T47D (cell line): Measurements from ENCODE around the gene OVOL2.

Experiments
- DNase-seq, 2 experiments: peaks; one replicate each; pipeline versions ENCODE4 v3.0.0 to v3.0.0-alpha.2; 2011 to 2012; ENCODE audit warnings: low read depth in 1 of 2, low spot score in 1 of 2
- JUND ChIP-seq: IDR thresholded peaks from 2 replicates; pipeline ENCODE4 v1.6.1; 2012; ENCODE audit warnings: low read depth
- in situ Hi-C: cut with HindIII; loops from 2 replicates; pipeline ENCODE4 v1.10.0; 2016; ENCODE audit warnings: low sequenced_read_pairs, low pct_unique_long_range_greater_than_20kb

OVOL2 gene

DNA sequence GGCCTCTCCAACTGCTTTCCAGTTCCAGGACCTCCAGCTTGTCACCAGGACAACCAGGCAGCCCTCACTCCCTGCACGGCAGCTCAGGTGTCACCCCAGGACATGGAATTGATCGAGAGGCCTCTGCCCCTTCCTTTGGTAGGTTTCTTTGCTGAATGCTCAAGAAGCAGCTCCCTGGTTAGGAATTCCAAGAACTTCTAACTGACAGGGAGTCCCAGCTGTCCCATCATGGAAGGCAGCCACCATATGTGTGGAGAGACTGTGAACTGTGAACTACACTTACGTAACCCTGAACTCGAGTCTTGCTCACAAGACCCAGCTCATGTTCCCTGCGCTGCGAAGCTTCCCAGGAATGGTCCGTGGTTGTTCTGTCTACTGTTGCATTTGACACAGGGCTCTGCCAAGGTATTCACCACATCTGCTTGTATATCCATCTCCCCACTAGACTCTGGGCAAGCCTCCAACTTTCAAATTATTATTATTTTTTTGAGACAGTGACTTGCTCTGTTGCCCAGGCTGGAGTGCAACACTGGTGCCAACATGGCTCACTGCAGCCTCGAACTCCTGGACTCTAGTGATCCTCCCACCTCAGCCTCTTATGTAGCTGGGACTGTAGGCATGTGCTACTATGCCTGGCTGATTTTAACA, 53.2 kb downstream of the OVOL2 start:
- in situ Hi-C loops, result no loop called here
- no peak for TF ChIP-seq JUND
- no peak for DNase-seq

DNA sequence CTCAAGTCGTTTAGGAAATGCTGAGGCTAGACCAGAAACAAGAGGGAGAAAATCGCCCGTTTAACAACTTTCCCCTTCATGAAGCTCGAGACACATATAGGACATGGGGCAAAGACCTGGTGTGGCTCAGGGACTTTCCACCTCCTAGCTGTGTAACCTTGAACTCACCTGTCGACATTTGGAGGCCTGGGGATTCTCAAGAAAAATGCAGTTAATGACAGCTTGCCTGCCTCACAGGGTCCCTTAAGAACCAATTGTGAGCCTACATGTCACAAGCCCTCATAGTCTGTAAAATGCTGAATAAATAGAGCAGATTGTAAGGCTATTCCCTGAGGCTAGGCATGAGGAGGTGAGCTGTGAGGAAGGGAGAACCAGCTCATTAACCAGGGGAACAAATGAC, 53.8 kb downstream of the OVOL2 start:
- no peak for DNase-seq
- in situ Hi-C loops, result no loop called here
- no peak for TF ChIP-seq JUND

DNA sequence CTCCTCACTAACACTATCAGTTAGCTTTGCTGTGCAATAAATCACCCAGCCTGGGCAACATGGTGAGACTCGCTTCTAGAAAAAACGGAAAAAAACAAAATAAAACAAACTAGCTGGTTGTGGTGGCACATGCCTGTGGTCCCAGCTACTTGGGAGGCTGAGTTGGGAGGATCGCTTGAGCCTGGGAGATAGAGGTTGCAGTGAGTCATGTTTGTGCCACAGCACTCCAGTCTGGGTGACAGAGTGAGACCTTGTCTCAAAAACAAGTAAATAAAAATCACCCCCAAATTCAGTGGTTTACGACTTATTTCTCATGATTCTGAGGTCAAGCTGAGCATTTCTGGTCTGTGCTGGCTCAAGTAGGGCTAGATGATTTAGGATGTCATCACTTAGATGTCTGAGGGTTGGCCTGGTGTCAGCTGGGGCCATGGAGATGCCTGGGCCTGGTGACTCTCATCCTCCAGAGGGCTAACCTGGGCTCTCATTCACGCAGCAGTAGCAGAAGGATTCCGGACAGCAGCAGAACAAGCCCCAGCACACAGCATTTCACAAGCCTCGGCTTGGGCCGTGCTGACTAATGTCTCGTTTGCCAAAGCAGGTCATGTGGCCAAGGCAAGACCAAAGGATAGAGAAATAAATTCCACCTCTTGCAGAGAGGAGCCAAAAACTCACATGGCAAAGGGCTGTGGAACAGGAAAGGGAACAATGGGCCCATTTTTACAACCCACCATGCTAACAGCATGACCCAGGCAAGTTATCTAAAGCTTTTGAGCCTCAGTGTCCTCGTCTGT, 56.4 kb downstream of the OVOL2 start:
- TF ChIP-seq JUND, result no peak
- in situ Hi-C loops, result no loop called here
- DNase-seq, result peak in 1 of 2 experiments; percentile 50

DNA sequence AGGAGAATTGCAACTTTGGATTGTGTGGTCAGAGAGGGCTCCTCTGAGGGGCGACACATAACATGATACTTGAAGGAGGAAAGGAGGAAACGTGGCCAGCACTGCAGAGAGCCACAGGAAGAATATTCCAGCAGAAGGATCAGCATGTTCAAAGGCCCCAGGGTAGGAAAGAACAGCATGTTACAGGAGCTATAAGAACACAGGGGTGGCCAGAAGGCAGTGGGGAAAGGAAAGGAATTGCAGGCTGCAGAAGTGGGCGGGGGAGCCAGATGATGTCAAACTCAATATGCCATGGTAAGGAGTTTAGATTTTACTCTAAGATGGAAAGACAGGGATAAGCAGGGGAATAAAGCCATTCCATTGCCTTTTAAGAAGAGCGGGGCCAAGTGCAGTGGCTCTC, 58.1 kb downstream of the OVOL2 start:
- no peak for TF ChIP-seq JUND

DNA sequence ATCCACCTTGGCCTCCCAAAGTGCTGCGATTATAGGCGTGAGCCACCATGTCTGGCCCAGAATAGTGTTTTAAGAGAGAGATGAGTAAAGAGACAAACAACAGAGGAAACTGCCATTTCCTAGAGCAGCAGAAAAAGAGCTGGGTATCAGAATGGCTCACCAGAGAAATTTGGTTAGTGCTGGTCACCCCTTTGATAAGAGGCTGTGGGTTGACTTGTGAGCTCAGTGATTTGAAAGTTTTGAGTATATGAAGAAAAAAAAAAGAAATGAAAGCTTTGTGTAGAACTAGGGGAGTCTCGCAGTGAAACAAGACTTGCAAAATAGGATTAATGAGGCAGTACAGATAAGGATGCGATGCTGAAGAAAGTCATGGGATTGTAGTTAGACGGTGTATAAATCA, 59.3 kb downstream of the OVOL2 start:
- no peak for TF ChIP-seq JUND
- DNase-seq, result no peak
- in situ Hi-C loops, result no loop called here

More for the DNA sequence above, 58.1 kb downstream of the OVOL2 start:
- no peak for DNase-seq
- in situ Hi-C loops, result no loop called here

DNA sequence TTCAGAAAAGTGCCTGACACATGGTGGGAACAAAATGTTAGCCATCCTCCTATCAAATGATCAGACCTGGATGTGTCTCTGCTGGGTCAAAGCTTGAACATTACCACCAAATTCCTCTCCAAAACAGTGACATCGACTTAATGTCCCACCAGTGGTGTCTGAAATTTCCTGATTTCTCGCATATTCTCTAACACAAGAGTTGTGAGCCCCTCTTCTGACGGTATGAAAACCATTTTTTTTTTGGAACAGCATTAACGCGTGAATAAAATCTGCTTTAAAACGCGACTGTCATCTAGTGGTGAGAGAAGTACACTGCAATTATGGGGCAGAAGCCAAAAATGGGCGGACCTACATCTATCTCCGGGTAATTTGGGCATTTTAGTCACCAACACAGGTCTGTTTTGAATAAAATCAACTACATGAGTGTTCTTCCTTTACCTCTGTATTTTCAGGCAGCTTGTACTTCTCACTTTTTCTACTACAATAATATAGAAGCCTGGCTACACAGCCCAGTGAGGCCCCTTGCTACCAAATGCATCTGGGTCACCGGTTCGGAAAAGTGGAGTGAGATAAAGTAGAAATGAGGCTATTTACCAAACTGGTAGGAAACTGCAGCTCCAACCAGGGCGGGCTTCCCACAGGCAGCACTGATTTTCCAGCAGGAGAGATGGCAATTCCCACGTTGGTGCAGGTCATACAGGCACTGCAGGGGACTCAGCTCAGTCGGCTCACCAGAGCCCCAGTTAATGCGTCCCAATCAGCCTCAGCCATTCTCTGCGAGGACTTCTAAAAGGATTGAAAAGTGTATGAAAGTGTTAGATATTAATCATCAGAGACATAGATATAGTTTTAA, 61.5 kb downstream of the OVOL2 start:
- in situ Hi-C loops, result no loop called here
- peak in 1 of 2 experiments; percentile 68 for DNase-seq

DNA sequence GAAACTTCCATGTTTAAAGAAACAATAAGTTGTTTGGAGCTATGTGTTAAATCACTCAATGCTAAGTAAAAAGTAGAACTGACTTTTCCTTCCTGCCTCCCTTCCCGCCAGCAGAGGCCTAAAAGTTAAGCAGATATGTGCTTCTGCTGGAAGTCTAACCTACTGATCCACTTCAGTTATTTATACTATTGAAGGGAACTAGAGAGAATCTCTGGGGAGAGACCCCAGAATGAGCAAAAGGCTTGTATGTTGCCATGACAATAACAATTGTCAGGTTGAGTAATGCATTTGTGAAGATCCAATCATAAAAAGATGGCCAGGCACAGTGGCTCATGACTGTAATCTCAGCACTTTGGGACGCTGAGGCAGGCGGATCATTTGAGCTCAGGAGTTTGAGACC, 64.2 kb downstream of the OVOL2 start:
- in situ Hi-C loops, result no loop called here
- no peak for TF ChIP-seq JUND
- DNase-seq, result no peak

More for the DNA sequence above, 61.5 kb downstream of the OVOL2 start:
- no peak for TF ChIP-seq JUND

DNA sequence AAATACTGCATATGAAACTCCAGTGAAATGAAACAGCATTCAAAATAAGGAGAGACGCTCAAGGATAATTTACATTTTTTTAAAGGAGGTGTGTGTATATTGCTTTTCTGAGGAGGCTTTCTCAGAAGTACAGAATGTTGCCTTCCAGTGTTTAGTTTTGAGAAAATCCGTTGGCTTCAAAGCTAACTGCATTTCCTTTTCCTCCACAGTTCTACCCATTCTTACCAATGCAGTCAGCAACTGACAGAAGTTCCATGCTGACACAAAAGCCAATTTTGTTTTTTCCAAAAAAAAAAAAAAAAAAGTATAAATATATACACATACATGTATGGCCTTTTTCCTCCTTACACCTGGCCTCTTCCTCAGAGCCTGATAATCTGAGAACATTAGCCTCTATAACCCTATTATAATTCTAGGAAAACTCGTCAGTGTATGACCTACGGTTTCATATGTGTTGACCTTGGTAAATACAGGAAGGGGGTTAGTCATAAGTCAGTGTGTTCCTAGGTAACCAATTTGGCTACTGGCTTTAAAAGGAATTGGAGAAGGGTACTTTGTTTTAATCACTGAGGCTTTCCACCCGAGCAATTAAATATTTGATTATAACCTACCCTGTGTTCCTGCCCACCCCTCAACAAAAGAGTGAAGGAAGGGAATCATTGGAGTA, 64.7 kb downstream of the OVOL2 start:
- in situ Hi-C loops, result no loop called here
- DNase-seq, result no peak
- no peak for TF ChIP-seq JUND

DNA sequence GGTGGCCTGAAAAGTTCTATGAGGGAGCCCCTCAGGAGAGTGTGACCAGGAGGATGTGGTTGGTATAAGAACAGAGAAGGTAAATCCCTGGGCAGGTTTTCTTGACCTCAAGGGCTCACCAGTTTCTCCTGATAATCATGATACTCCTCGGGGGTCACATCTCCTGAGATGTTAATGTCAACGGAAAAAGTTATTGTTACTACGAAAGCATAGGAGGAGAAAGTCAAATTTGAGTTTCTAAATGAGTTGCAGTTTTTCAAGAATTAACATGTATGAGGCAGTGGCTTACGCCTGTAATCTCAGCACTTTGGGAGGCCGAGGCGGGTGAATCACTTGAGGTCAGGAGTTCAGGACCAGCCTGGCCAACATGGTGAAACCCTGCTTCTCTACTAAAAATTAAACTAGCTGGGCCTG, 65.5 kb downstream of the OVOL2 start:
- no peak for DNase-seq
- TF ChIP-seq JUND, result no peak
- in situ Hi-C loops, result no loop called here

DNA sequence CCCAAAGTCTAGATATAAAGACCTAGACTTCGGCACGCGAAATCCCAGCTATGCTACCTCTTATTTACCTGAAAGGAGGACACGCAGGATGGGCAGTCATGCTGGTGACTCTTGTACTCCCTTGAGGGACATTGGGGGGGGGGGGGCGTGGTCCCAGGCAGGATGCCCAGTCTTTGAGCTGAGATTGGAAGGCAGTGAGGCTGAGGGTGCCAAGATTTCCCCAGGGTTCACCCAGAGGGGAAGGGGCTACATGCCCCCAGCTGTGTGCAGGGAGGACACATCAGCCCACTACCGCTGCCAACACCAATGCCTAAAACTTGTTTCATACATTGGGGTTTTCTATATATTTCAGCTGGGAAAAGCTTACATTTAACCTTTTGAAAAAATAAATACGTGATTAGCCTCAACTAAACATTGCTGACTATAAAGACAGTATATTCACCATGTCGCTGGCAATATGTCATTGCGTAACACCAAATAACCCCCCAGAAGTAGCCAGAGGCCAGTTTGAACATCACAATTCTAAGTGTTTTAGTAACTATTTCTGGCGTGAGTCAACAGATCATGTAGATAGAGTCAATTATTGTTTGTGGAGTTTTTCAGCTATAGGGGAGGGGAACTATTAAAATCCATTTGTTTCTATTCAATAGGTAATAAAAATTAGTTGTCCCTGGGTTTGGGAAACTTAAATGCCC, 67.3 kb downstream of the OVOL2 start:
- TF ChIP-seq JUND, result no peak
- in situ Hi-C loops, result no loop called here
- DNase-seq, result no peak

DNA sequence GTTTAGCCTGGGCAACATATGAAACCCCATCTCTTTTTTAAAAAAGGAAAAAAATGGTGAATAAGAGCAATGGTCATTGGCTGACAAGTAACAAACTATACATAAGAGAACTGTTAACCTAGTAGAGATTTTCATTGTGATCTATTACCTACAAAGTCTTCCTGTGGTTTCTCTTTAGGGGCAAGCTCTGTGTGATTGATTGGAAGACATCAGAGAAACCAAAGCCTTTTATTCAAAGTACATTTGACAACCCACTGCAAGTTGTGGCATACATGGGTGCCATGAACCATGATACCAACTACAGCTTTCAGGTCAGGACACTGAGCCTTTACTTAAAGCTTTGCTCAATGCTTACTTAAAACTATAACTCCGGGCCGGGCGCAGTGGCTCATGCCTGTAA, 69.7 kb downstream of the OVOL2 start:
- no peak for DNase-seq
- TF ChIP-seq JUND, result no peak
- in situ Hi-C loops, result no loop called here
